Subcutaneous adipose tissue (tissue), 4 donors: ENCODE measurements around the gene ABCC5. TPM values are rescaled to one million over a fixed set of nuclear protein-coding genes. Genes with fewer than 3 reads are reported as not detected.

Experiments used
- small RNA-seq: library from RNA; depleted of rRNA; stranded (forward); fragments of <200 nt; gene quantifications from one replicate; pipeline ENCODE3, GENCODE V24; 2016
- total RNA-seq, 4 donors: library from RNA; depleted of rRNA; stranded (reverse); fragments of >200 nt; gene quantifications; one replicate each; pipeline ENCODE4 v1.1.0, GENCODE V29; 2016
- TF ChIP-seq, protein P1 (sequence below): fragments of 450-650 bp; IDR thresholded peaks from one replicate; pipeline ENCODE4 v1.5.1; 2016; ENCODE audit warnings: low read depth, mild to moderate bottlenecking, control low read depth, antibody characterized with exemption, moderate library complexity

The ABCC5 gene
- total RNA-seq, 4 donors from 2014 or later: 17.9 to 61.9 (median 28.1) TPM

DNA sequence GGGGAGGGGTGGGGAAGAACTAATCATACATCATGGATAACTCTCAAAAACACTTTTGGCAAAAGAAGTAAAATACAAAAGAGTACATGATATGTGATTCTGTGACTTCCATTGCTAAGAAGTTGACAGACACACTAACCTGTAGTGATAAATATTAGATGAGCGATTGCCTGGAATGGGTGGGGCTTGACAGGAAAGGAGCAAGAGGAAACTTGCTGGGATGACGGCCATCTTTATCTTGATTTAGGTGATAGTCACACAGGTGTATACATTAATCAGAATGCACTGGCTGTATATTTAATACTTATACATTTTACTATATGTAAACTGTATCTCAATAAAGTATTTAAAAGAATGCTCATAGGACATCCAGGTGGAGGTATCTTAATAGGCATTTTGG lies 146.1 kb downstream of the ABCC5 start:
- TF ChIP-seq, protein P1, sequence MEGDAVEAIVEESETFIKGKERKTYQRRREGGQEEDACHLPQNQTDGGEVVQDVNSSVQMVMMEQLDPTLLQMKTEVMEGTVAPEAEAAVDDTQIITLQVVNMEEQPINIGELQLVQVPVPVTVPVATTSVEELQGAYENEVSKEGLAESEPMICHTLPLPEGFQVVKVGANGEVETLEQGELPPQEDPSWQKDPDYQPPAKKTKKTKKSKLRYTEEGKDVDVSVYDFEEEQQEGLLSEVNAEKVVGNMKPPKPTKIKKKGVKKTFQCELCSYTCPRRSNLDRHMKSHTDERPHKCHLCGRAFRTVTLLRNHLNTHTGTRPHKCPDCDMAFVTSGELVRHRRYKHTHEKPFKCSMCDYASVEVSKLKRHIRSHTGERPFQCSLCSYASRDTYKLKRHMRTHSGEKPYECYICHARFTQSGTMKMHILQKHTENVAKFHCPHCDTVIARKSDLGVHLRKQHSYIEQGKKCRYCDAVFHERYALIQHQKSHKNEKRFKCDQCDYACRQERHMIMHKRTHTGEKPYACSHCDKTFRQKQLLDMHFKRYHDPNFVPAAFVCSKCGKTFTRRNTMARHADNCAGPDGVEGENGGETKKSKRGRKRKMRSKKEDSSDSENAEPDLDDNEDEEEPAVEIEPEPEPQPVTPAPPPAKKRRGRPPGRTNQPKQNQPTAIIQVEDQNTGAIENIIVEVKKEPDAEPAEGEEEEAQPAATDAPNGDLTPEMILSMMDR: no peak

DNA sequence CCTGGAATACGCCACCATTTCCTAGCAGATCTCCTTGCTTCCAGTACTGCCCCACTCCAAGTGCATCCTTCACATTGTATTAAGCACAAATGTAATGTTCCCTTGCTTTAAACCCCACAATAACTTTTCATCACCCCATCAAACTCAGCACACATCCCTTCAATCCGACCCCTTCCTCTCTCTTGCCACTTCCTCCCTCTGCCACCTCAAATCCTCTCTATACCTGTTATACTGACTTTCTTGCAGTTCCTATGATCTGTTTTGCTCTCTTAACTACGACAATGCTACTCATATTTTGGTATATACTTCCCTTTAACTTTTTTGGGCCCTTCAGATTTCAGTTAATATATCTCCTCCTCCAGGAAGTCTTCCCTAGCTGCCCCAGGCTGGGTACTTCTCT lies 147.1 kb downstream of the ABCC5 start:
- TF ChIP-seq, protein P1: no peak

Small RNAs within 50 kb of the gene (small RNA-seq; reads per million reads assigned to genes)
- not detected for gene MIR4448

Other genes starting within 250 kb of the ABCC5 start
- gene MAP6D1, start 192.3 kb downstream of the ABCC5 start, total RNA-seq: 1 to 10 TPM in 2 of 4 donors, under 1 TPM in 1, not detected in 1; 0.38 to 2.0 (median 1.0) TPM
- 10 to 100 TPM; 43.4 to 66.4 (median 44.5) TPM for gene PARL, start 133.0 kb downstream of the ABCC5 start, total RNA-seq
- not detected for gene HTR3D, start 13.9 kb upstream of the ABCC5 start, total RNA-seq
- not detected for gene HTR3C, start 35.2 kb upstream of the ABCC5 start, total RNA-seq
- not detected for gene HTR3E, start 79.2 kb upstream of the ABCC5 start, total RNA-seq
- gene EIF2B5, start 117.5 kb upstream of the ABCC5 start, total RNA-seq: 10 to 100 TPM; 29.8 to 31.9 (median 31.2) TPM
- 10 to 100 TPM; 18.9 to 57.3 (median 32.6) TPM for gene DVL3, start 137.5 kb upstream of the ABCC5 start, total RNA-seq
- gene AP2M1, start 157.0 kb upstream of the ABCC5 start, total RNA-seq: 100 to 1,000 TPM; 178 to 227 (median 198) TPM
- 10 to 100 TPM; 40.8 to 72.5 (median 54.0) TPM for gene ABCF3, start 168.3 kb upstream of the ABCC5 start, total RNA-seq
- gene VWA5B2, start 211.7 kb upstream of the ABCC5 start, total RNA-seq: not detected
- gene ALG3, start 231.1 kb upstream of the ABCC5 start, total RNA-seq: 10 to 100 TPM; 23.3 to 53.7 (median 47.9) TPM
- gene EEF1AKMT4, start 231.8 kb upstream of the ABCC5 start, total RNA-seq: 1 to 10 TPM; 3.4 to 5.5 (median 4.3) TPM
- not detected for gene CAMK2N2, start 243.7 kb upstream of the ABCC5 start, total RNA-seq